ENCODE measurements around the gene STT3B.
A peak's percentile ranks its signal among the peaks of the same experiment; 100 is the strongest.

STT3B gene

DNA sequence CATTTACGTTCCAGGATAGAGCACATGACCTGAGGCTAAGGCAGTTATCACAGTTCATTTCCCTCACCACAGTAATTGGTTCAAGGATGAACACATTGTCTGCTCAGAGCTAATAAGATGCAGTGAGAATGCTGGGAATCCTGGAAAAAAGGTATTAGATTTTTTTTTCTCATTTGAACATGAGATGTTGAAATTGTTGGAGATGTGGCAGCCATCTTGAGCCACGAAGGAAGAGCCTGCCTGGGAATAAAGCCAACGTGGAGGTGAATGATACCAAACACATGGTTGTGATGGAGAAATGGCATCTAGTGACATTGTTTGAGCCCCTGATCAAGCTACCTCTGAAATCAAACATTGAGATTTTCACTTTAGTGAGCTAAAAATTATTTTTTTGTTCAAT is 16.0 kb upstream of the STT3B start:
- DNase-seq (ENCODE audit: low read depth in 2 of 2), result no peak

DNA sequence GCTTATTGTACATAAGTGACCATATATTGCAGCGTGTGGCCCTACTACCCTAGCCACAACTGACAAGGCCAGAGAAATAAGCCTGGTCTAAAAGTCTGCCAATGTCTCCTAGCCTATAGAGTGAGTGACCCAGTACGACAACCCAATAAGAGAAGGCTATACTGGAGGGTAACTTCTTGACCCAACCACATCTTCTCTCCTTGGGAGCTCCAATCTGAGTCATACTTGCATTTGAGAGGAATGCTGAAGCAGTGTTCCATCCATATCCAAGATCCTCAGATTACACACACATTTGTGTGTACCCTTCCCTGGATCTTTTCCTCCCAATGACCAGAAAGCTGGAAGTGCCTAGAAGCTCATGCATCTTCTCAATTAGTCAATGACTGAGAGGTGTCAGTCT is 11.3 kb upstream of the STT3B start:
- no peak for DNase-seq (ENCODE audit: low read depth in 2 of 2)

DNA sequence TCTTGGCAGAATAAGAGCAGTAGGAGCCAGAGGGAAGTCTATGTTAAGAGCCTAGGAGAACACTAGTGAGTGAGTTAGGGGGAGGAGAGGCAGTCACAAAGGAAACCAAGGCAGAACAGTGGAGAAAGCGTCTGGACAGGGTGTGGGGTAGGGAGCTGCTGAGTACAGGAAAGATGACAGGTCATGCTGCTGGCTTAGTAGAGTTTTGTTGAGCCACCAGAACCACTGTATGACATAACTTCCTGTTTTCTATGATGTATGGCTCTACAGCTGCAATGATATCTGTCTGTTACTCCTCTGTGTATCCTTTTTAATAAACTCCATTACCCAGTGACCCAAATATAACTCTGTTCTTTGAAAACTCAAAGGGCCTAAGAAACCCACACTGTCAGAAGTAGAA is 10.6 kb upstream of the STT3B start:
- no peak for DNase-seq (ENCODE audit: low read depth in 2 of 2)

- no peak for DNase-seq (ENCODE audit: low read depth in 2 of 2)
Measured at GRCh38 chr3:31523543-31523942, 9.2 kb upstream of the STT3B start.

DNA sequence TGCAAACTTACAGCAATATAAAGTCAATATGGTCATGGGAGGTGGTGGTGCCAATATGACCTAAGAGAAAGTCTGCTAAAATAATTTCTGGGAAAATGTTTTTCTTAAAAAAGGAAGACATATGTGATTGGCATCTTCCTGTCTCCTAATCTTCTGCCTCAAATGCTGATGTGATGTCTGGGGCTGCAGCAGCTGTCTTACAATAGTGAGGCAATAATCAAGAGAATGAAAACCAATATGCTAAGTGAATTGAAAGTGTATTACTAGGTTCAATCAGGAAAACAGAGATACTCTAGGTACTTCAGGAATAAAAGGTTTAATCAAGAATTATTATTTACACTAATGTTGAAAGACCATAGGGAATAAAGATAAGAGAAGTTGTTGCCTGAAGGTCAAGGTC is 7.2 kb upstream of the STT3B start:
- no peak for DNase-seq (ENCODE audit: low read depth in 2 of 2)

DNA sequence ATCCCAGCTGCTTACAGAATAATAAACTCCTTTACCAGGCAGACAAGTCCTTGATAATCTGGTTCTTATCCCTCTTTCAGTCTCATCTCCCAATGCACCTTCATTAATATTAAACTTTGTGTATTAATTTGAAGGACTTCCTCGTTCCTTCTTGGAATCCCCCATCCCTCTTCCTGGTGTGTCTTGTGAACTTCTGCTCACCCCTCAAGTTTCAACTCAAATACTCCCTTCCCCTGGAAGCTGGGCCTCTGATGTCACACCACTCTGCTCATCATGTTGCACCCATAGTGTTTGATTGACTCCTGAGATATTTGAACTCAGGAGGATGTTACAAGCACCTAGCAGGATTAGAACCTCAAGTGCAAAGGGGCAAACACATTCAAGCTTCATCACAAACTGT is 3.3 kb upstream of the STT3B start:
- DNase-seq (ENCODE audit: low read depth in 2 of 2), result no peak

DNA sequence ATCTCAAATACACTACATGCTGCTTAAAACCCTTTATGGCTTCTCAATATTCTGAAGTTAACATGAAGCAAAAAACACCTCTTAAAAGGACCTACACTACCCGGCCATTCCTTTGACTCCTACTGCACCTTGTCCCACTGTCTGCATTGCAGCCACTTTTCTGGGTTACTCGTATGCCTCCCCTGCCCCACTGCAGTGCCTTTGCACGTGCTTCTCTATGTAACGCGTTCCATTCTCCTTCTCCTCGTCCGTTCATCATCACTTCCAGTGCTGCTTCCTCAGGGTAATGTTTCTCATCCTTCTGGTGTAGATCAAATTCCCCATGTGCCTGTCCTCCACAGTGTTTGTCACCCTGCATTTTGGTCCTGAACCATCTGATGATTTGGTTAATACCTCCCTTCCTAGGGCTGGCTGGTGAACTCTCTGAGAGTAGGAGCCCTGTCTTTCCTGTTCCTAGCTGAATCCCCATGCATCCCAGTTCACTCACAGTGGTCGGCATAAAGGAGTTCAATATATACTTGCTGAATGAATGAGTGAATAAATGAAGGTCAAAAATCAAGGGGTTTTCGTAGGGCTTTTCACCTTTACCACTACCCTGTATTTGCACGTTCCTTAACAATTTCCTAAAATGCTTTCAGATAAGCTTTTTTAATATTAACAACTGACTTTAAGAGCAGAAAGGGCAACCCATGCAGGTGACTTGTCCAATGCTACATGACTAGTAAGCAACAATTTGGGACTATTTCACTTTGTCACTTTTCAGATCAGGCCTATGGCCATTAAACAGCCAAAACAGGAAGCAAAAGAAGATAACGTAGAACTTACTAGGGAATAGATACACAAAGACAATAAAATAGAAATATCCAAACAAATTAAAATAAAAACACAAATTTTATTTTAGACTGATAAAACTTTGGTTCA is 2.4 kb upstream of the STT3B start:
- no peak for DNase-seq (ENCODE audit: low read depth in 2 of 2)

DNA sequence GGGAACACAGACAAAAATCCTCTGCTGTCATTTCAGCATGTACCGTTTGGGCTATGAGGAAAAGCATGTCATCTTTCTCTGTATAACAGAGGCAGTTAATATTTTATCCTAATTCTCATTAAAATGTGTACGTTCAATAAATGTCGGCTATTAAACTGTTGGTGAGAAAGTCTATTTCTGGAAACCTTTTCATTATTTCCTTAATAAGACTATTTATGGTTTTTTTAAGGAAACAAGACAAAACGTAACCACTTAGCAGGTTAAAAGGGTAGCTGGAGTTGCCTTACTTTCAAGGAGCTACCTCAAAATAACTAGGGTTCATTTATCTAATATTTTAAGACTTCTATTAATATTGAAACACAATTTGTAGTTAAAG is 1.8 kb upstream of the STT3B start:
- no peak for DNase-seq (ENCODE audit: low read depth in 2 of 2)

DNA sequence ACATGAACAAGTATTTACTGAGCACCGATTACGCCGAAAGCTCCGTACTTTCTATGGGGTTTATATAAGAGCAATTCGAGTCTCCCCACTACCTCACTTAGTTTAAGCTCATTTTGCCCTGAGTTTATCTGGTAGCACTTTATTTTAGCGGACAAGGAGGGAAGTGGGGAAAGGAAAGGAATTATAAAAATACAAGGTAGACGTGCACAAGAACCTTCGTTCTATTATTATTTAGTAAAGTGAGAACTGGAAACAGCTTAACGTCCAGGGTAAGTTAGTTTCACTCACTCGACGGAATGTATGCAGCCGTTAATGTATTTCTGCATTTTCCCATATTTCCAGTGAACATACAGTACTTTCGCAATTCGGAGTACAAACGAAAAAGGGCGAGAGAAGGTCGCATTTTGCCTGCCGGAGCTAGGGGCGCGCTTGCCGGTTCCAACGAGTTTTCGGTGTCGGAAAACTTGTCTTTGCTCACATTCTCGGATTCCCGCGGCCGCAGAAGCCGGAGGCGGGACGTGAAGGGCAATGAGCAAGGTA is 1.2 kb upstream of the STT3B start:
- DNase-seq (ENCODE audit: low read depth in 2 of 2), result no peak

DNA sequence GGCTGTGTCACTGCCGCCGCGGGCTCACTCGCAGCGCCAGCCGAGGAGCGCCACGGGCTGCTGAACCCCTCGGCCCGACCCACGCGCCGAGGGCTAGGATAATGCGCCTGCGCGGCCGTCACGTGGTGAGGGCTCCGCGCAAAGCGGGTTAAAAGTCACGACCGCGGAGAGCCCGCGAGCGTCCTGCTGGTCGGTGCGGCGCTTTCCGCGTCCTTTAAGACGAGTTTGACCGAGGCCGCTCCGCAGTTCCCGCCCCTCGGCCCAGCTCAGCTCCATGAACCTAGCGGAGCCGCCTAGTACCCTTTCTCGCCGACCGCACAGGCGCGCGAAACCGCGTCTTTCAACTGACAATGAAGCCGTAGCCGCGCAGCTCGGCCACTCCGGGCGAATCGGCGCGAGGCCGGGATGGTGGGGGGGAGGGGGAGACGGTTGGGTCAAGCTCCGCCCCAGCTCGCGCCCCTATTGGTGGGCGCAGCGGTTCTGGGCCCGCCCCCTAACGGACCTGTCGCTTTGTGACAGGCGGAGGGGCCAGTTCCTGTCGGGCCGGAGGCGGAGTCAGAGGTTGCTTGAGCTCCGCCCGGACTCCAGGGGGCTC is 636 bp upstream of the STT3B start:
- peak; percentile 97 to 98 for DNase-seq (ENCODE audit: low read depth in 2 of 2)

DNA sequence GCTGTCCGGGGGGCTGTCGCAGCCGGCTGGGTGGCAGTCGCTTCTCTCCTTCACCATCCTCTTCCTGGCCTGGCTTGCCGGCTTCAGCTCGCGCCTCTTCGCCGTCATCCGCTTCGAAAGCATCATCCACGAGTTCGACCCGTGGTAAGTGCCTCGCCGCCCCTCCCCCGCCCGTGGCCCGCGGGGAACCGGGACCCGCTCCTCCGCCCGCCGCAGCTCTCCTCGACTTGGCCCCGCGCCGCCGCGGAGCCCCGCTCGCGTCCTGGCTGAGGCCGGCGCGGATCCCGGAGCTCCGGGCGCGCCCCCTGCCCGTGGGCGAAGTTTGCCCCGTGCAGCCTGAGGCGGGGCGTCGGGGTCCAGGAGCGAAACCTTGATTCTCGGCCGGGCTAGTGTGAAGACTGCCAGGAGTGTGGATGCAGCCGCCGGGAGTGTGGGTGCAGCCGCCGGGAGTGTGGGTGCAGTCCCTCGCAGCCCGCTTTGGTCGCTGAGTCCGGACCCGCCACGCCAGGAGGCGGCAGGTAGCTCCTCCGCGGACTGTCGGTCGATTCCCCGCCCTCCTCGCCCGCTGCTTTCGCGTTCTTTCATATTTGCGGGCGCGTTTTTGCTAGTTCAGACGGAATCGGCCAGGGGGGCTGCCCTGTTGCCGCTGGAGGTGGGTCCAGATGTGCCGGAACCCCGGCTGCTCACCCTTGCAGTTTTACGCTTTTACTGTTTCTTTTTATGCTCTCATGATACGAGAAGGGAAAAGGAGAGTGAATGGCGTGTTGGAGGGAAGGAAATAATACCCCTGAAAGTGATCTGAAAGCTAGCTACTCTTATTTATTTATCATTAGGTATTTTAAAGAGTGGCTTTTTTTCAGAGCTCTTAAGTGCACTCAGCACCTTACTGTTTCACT is 692 bp downstream of the STT3B start:
- DNase-seq (ENCODE audit: low read depth in 2 of 2), result peak; percentile 19 to 23

DNA sequence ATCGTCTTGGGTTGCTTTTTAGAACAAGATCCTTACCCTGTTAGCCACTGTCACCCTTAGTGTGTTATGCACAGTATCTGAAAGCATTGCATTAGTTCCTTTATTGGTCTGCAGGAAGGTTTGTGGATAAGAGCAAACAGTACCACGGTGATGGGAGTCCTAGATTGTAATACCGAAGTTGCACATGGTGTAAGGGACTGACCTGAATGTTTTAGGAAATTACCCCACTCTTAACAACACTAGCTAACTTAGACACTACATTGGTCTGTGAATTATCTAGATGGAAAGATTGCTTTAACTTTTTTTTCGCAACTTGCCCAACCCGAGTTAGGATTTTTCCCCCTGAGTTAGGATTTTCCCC is 1.3 kb downstream of the STT3B start:
- no peak for DNase-seq (ENCODE audit: low read depth in 2 of 2)

- DNase-seq (ENCODE audit: low read depth in 2 of 2), result no peak
Measured at GRCh38 chr3:31536497-31536896, 3.8 kb downstream of the STT3B start.

- DNase-seq (ENCODE audit: low read depth in 2 of 2), result no peak
Measured at GRCh38 chr3:31538801-31539200, 6.1 kb downstream of the STT3B start.

DNA sequence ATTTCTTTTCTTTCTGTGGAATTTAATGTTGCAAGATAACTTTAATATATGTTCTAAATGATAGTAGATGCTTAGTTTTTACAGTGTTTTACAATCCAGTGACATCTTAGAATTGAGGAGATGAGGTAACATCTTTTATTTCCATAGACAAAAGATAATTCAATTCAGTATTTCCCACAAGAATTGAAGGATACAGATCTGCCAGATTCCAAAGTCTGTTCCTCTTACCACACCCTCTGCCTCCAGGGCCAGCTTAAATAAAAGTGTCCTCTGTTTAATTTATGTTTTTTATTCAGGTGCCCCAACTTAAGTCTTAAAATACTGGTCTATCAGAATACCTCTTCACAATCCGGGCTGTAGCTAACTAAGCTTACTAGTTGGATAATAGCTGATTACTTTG is 6.5 kb downstream of the STT3B start:
- DNase-seq (ENCODE audit: low read depth in 2 of 2), result no peak

- DNase-seq (ENCODE audit: low read depth in 2 of 2), result no peak
Measured at GRCh38 chr3:31541089-31541488, 8.4 kb downstream of the STT3B start.

- DNase-seq (ENCODE audit: low read depth in 2 of 2), result no peak
Measured at GRCh38 chr3:31542246-31542645, 9.5 kb downstream of the STT3B start.

GRCh38 chr3:31543375-31543774 is 10.7 kb downstream of the STT3B start:
- DNase-seq (ENCODE audit: low read depth in 2 of 2), result no peak

GRCh38 chr3:31544634-31545033 is 11.9 kb downstream of the STT3B start:
- no peak for DNase-seq (ENCODE audit: low read depth in 2 of 2)

- DNase-seq (ENCODE audit: low read depth in 2 of 2), result no peak
Measured at GRCh38 chr3:31546162-31546561, 13.4 kb downstream of the STT3B start.

DNA sequence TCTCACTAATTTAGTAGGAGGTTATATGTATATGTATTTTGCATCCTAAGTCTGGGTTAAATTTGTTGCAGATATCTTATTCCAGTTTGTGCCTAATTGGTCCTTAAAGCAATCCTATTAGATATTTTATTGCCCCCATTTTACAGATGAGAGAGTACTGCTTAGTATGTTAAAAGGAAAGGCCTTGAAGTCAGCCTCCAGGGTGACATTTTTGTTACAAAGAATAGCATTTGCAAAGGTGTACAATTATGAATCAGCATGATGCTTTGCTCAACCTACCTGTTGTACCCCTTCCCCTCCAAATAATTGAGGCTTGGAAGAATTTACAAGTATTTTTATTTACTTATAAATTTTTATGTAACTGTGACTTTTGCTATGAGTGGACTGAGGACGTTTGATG is 14.0 kb downstream of the STT3B start:
- DNase-seq (ENCODE audit: low read depth in 2 of 2), result no peak

Measured in stimulated activated CD8-positive, alpha-beta memory T cell treated with anti-CD3 and anti-CD28 coated beads, Interleukin-15, amount 100 ng/mL, for 4 hours (primary cell).